HCEC 1CT (cell line): ENCODE data around the gene ZNF367.

Source experiments
- DNase-seq: peaks from one replicate; pipeline ENCODE4 v3.0.0-alpha.2; 2017

The ZNF367 gene

GRCh38 chr9:96436456-96437126 lies 18.4 kb upstream of the ZNF367 start:
- DNase-seq: no peak

- DNase-seq: no peak
These were observed 17.9 kb upstream of the ZNF367 start for GRCh38 chr9:96436063-96436455.

GRCh38 chr9:96435345-96435744 lies 17.2 kb upstream of the ZNF367 start:
- DNase-seq: no peak

GRCh38 chr9:96430377-96430776 lies 12.2 kb upstream of the ZNF367 start:
- DNase-seq: no peak

GRCh38 chr9:96429732-96430131 lies 11.6 kb upstream of the ZNF367 start:
- no peak for DNase-seq

- no peak for DNase-seq
These were observed 7.5 kb upstream of the ZNF367 start for GRCh38 chr9:96425500-96426169.

- no peak for DNase-seq
These were observed 5.8 kb upstream of the ZNF367 start for GRCh38 chr9:96423985-96424336.

GRCh38 chr9:96423322-96423984 lies 5.3 kb upstream of the ZNF367 start:
- DNase-seq: no peak

GRCh38 chr9:96420468-96421219 lies 2.5 kb upstream of the ZNF367 start:
- peak; percentile 97 for DNase-seq

GRCh38 chr9:96419691-96419969 lies 1.5 kb upstream of the ZNF367 start:
- no peak for DNase-seq

GRCh38 chr9:96418920-96419690 lies 935 bp upstream of the ZNF367 start:
- DNase-seq: peak; percentile 64

GRCh38 chr9:96417661-96418082 lies 498 bp downstream of the ZNF367 start:
- DNase-seq: peak; percentile 7

- peak; percentile 84 for DNase-seq
These were observed 1.1 kb downstream of the ZNF367 start for GRCh38 chr9:96417051-96417586.

- no peak for DNase-seq
These were observed 4.6 kb downstream of the ZNF367 start for GRCh38 chr9:96413302-96414221.

GRCh38 chr9:96412174-96412913 lies 5.8 kb downstream of the ZNF367 start:
- DNase-seq: no peak

GRCh38 chr9:96411129-96411838 lies 6.9 kb downstream of the ZNF367 start:
- DNase-seq: no peak

GRCh38 chr9:96408409-96409280 lies 9.5 kb downstream of the ZNF367 start:
- DNase-seq: no peak

GRCh38 chr9:96400132-96400910 lies 17.8 kb downstream of the ZNF367 start:
- DNase-seq: no peak
